Neural cell (in vitro differentiated cells): Measurements from ENCODE around the gene WNT16. TPM values are rescaled to one million over a fixed set of nuclear protein-coding genes. Genes with fewer than 3 reads are reported as not detected.

ENCODE experiments used
- H2AFZ ChIP-seq: fragments of 200-600, 300-800 bp; sonication (generic), shearing (Covaris generic); 2 replicates; pipeline ENCODE4 v1.6.0; 2014; ENCODE audit warnings: low read depth, mild to moderate bottlenecking, antibody characterized with exemption, low read length, moderate library complexity
- H3F3A ChIP-seq: fragments of 200-600 bp; shearing (Covaris generic); 2 replicates; pipeline ENCODE4 v1.6.1; 2016; ENCODE audit warnings: mild to moderate bottlenecking, moderate library complexity, mixed read lengths, antibody characterized with exemption, low read length; ENCODE audit not compliant: insufficient read depth, poor library complexity, severe bottlenecking
- H3K27ac ChIP-seq: fragments of 200-600, 300-800 bp; sonication (generic), shearing (Covaris generic); 2 replicates; pipeline ENCODE4 v1.5.1; 2014; ENCODE audit warnings: mild to moderate bottlenecking, low read length, moderate library complexity
- H3K27me3 ChIP-seq: fragments of 300-800, 200-600 bp; sonication (generic), shearing (Covaris generic); 2 replicates; pipeline ENCODE4 v1.6.0; 2014; ENCODE audit warnings: mild to moderate bottlenecking, low read depth, low read length, moderate library complexity; ENCODE audit not compliant: insufficient read depth
- H3K36me3 ChIP-seq: fragments of 300-800, 200-600 bp; sonication (generic), shearing (Covaris generic); 2 replicates; pipeline ENCODE4 v1.5.1; 2014; ENCODE audit warnings: mild to moderate bottlenecking, antibody characterized with exemption, low read length, moderate library complexity; ENCODE audit not compliant: insufficient read depth
- H3K4me2 ChIP-seq: fragments of 300-800, 200-600 bp; sonication (generic), shearing (Covaris generic); 2 replicates; pipeline ENCODE4 v1.6.0; 2014; ENCODE audit warnings: mild to moderate bottlenecking, low read length
- H3K4me3 ChIP-seq: fragments of 300-800, 200-600 bp; sonication (generic), shearing (Covaris generic); 2 replicates; pipeline ENCODE4 v1.5.1; 2014; ENCODE audit warnings: mild to moderate bottlenecking, low read length, moderate library complexity
- H3K79me2 ChIP-seq: fragments of 200-600 bp; shearing (Covaris generic); replicated peaks from 2 replicates; pipeline ENCODE4 v1.6.0; 2014; ENCODE audit warnings: mild to moderate bottlenecking, low read length, moderate library complexity; ENCODE audit not compliant: insufficient read depth
- H3K9ac ChIP-seq: fragments of 300-800, 200-600 bp; sonication (generic), shearing (Covaris generic); 2 replicates; pipeline ENCODE4 v1.6.1; 2016; ENCODE audit warnings: mild to moderate bottlenecking, low read length, mixed read lengths
- H3K9me2 ChIP-seq: fragments of 200-600 bp; shearing (Covaris generic); 2 replicates; pipeline ENCODE4 v1.6.1; 2016; ENCODE audit warnings: mild to moderate bottlenecking, low read length, mixed read lengths; ENCODE audit not compliant: insufficient read depth
- H3K9me3 ChIP-seq: fragments of 200-600, 300-800 bp; sonication (generic), shearing (Covaris generic); 2 replicates; pipeline ENCODE4 v1.6.1; 2016; ENCODE audit warnings: mild to moderate bottlenecking, mixed run types, low read length, moderate library complexity, mixed read lengths
- H4K20me1 ChIP-seq: fragments of 200-600 bp; shearing (Covaris generic); 2 replicates; pipeline ENCODE4 v1.6.1; 2016; ENCODE audit warnings: mild to moderate bottlenecking, mixed run types; ENCODE audit not compliant: insufficient read depth
- EP300 ChIP-seq: fragments of 450-650 bp; conservative IDR thresholded peaks from 2 replicates; pipeline ENCODE4 v1.6.1; 2014; ENCODE audit warnings: antibody characterized with exemption, mild to moderate bottlenecking, moderate library complexity; ENCODE audit not compliant: poor library complexity, severe bottlenecking
- EZH2 ChIP-seq: fragments of 200-600, 300-800 bp; shearing (Covaris generic), sonication (generic); IDR thresholded peaks from 2 replicates; pipeline ENCODE4 v1.6.1; 2014; ENCODE audit warnings: antibody characterized with exemption, low read length, borderline replicate concordance, mild to moderate bottlenecking; ENCODE audit not compliant: insufficient read depth, poor library complexity, severe bottlenecking
- MXI1 ChIP-seq: fragments of 450-650 bp; conservative IDR thresholded peaks from 2 replicates; pipeline ENCODE4 v1.6.1; 2014; ENCODE audit warnings: antibody characterized with exemption, mild to moderate bottlenecking; ENCODE audit not compliant: poor library complexity, severe bottlenecking
- POLR2AphosphoS5 ChIP-seq: IDR thresholded peaks from 2 replicates; pipeline ENCODE4 v1.6.1; 2012
- RAD21 ChIP-seq: fragments of 450-650 bp; conservative IDR thresholded peaks from 2 replicates; pipeline ENCODE4 v1.6.1; 2014; ENCODE audit warnings: antibody characterized with exemption, mild to moderate bottlenecking, moderate library complexity
- SMC3 ChIP-seq: fragments of 450-650 bp; conservative IDR thresholded peaks from 2 replicates; pipeline ENCODE4 v1.6.1; 2014; ENCODE audit warnings: antibody characterized with exemption, mild to moderate bottlenecking, moderate library complexity; ENCODE audit not compliant: poor library complexity
- TAF1 ChIP-seq: IDR thresholded peaks from 2 replicates; pipeline ENCODE4 v1.6.1; 2012; ENCODE audit warnings: low read depth
- polyA plus RNA-seq: library from polyadenylated mRNA; depleted of rRNA; stranded (reverse); fragments of >200 nt; gene quantifications from 2 replicates; pipeline ENCODE4 v1.2.3, GENCODE V29; 2014
- TF ChIP-seq, protein P1 (sequence below): fragments of 450-650 bp; IDR thresholded peaks from 2 replicates; pipeline ENCODE4 v1.5.1; 2014; ENCODE audit warnings: antibody characterized with exemption, mild to moderate bottlenecking, moderate library complexity; ENCODE audit not compliant: poor library complexity, severe bottlenecking
- TF ChIP-seq, protein P2 (sequence below): IDR thresholded peaks from 2 replicates; pipeline ENCODE4 v1.6.1; 2012; ENCODE audit warnings: borderline replicate concordance

The WNT16 gene
- polyA plus RNA-seq, 1 donor from 2014 or later = not detected

DNA sequence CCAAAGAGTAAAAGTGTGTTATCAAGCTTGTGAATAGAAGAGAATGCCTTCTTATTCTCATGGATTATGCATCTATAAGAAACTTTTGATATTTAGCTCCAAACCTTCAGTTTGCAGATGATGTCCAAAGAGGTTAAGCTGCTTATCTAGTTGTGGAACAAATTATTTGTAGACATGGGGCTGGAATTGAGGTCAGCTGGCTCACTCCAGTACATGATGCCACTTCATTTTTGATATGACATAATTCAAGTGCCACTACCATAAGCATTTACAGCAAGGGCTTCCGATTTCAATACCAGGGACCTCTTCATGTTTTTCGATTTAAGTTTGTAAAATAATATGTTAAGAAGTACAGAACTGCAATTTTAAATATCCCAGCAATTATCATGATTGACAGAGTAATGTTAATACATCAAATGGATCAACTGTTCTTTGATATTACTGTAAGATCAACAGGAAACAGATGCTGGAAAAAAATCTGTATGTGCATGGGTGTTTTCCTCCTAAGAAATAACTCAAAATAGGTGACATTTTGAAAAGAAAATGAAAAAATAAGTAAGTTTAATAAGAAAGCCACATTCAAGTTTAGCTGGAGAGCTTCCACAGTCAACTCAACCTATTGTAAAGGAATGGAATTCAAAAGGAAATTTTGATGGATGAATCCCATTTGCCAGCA is 54.6 kb downstream of the WNT16 start:
- peaks cover 39% of the 10 kb centered on the region for H3K79me2 ChIP-seq
- H4K20me1 ChIP-seq = no peaks in the 10 kb centered on the region
- H3K4me3 ChIP-seq = no peak overlapping the region

DNA sequence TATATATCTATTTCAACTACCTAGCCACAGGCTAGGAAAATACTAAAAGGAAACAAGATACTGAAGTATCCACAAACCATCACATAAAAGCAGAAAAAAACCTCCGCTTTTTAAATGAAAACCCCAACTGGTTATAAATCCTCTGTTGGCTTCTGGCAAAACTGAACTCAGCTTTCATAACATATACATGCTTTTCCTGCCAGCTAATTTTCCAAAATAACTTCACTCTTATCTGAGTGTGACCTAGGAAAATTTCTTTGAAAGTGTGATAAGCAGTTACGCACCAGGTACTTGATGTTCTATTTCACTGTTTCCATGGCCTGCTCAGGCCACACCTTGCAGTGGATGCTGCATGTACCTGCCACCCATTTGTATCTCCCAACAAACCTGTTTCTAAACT is 55.5 kb downstream of the WNT16 start:
- Histone ChIP-seq H4K20me1 (no peaks in the 10 kb centered on the region), H3K9ac (no peak overlapping the region), H3K36me3 (no peaks in the 10 kb centered on the region), H3K4me2 (no peak overlapping the region), H3K4me3 (no peak overlapping the region), H3K27ac (no peak overlapping the region), H2AFZ (no peak overlapping the region), H3K79me2 (peaks cover 46% of the 10 kb centered on the region), H3F3A (no peaks in the 10 kb centered on the region), H3K9me3 (no peaks in the 10 kb centered on the region), H3K27me3 (no peaks in the 10 kb centered on the region), H3K9me2 (no peaks in the 10 kb centered on the region)
- TF ChIP-seq EP300 (no peak), RAD21 (no peak), EZH2 (no peak), MXI1 (no peak), TAF1 (no peak), SMC3 (no peak), POLR2AphosphoS5 (no peak)
- TF ChIP-seq, protein P1, sequence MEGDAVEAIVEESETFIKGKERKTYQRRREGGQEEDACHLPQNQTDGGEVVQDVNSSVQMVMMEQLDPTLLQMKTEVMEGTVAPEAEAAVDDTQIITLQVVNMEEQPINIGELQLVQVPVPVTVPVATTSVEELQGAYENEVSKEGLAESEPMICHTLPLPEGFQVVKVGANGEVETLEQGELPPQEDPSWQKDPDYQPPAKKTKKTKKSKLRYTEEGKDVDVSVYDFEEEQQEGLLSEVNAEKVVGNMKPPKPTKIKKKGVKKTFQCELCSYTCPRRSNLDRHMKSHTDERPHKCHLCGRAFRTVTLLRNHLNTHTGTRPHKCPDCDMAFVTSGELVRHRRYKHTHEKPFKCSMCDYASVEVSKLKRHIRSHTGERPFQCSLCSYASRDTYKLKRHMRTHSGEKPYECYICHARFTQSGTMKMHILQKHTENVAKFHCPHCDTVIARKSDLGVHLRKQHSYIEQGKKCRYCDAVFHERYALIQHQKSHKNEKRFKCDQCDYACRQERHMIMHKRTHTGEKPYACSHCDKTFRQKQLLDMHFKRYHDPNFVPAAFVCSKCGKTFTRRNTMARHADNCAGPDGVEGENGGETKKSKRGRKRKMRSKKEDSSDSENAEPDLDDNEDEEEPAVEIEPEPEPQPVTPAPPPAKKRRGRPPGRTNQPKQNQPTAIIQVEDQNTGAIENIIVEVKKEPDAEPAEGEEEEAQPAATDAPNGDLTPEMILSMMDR = no peak
- TF ChIP-seq, protein P2, sequence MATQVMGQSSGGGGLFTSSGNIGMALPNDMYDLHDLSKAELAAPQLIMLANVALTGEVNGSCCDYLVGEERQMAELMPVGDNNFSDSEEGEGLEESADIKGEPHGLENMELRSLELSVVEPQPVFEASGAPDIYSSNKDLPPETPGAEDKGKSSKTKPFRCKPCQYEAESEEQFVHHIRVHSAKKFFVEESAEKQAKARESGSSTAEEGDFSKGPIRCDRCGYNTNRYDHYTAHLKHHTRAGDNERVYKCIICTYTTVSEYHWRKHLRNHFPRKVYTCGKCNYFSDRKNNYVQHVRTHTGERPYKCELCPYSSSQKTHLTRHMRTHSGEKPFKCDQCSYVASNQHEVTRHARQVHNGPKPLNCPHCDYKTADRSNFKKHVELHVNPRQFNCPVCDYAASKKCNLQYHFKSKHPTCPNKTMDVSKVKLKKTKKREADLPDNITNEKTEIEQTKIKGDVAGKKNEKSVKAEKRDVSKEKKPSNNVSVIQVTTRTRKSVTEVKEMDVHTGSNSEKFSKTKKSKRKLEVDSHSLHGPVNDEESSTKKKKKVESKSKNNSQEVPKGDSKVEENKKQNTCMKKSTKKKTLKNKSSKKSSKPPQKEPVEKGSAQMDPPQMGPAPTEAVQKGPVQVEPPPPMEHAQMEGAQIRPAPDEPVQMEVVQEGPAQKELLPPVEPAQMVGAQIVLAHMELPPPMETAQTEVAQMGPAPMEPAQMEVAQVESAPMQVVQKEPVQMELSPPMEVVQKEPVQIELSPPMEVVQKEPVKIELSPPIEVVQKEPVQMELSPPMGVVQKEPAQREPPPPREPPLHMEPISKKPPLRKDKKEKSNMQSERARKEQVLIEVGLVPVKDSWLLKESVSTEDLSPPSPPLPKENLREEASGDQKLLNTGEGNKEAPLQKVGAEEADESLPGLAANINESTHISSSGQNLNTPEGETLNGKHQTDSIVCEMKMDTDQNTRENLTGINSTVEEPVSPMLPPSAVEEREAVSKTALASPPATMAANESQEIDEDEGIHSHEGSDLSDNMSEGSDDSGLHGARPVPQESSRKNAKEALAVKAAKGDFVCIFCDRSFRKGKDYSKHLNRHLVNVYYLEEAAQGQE = no peak

More for the DNA sequence above, 54.6 kb downstream of the WNT16 start:
- no peaks in the 10 kb centered on the region for H3K9me2 ChIP-seq
- H3K27me3 ChIP-seq = no peaks in the 10 kb centered on the region
- H3K9ac ChIP-seq = no peak overlapping the region
- H3F3A ChIP-seq = no peaks in the 10 kb centered on the region
- no peak overlapping the region for H3K4me2 ChIP-seq
- TF ChIP-seq RAD21 = no peak
- no peak for TF ChIP-seq TAF1
- TF ChIP-seq POLR2AphosphoS5 = no peak
- TF ChIP-seq EZH2 = no peak
- no peak for TF ChIP-seq MXI1
- no peak for TF ChIP-seq EP300
- no peak overlapping the region for H2AFZ ChIP-seq
- H3K27ac ChIP-seq = no peak overlapping the region
- no peaks in the 10 kb centered on the region for H3K9me3 ChIP-seq
- H3K36me3 ChIP-seq = no peaks in the 10 kb centered on the region
